ENCODE measurements around the gene CAPZB.

Gene CAPZB

GRCh38 chr1:19454265-19455146 is 30.8 kb downstream of the CAPZB start:
- Histone ChIP-seq H3K27ac (ENCODE audit: low read length) (no peak overlapping the region), H3K4me1 (ENCODE audit: insufficient read depth, low read length) (peaks cover 43% of the 10 kb centered on the region), H3K27me3 (ENCODE audit: insufficient read depth, low read length) (no peaks in the 10 kb centered on the region), H3K36me3 (ENCODE audit: insufficient read depth, low read depth, low read length) (peaks cover 8% of the 10 kb centered on the region; the same call in 1 of the 2 replicates), H3K9ac (ENCODE audit: low read depth, low read length) (no peak overlapping the region), H3K4me3 (ENCODE audit: low read length) (0 out of 2 replicates have a peak overlapping the region, but pooled peaks have one; percentile 2), H3K9me3 (ENCODE audit: insufficient read depth, low read depth, low read length) (no peaks in the 10 kb centered on the region)

- peaks cover 46% of the 10 kb centered on the region for H3K4me1 ChIP-seq (ENCODE audit: insufficient read depth, low read length)
- H3K9ac ChIP-seq (ENCODE audit: low read depth, low read length): no peak overlapping the region
- no peaks in the 10 kb centered on the region for H3K9me3 ChIP-seq (ENCODE audit: insufficient read depth, low read depth, low read length)
- no peak overlapping the region for H3K27ac ChIP-seq (ENCODE audit: low read length)
- H3K4me3 ChIP-seq (ENCODE audit: low read length): 0 out of 2 replicates have a peak overlapping the region, but pooled peaks have one; percentile 2
- H3K36me3 ChIP-seq (ENCODE audit: insufficient read depth, low read depth, low read length): peaks cover 10% of the 10 kb centered on the region; the same call in 1 of the 2 replicates
- no peaks in the 10 kb centered on the region for H3K27me3 ChIP-seq (ENCODE audit: insufficient read depth, low read length)
These were observed 31.6 kb downstream of the CAPZB start for GRCh38 chr1:19453741-19454201.

- Histone ChIP-seq H3K9ac (ENCODE audit: low read depth, low read length) (no peak overlapping the region), H3K4me3 (ENCODE audit: low read length) (no peak overlapping the region), H3K4me1 (ENCODE audit: insufficient read depth, low read length) (peaks cover 44% of the 10 kb centered on the region), H3K27ac (ENCODE audit: low read length) (no peak overlapping the region), H3K9me3 (ENCODE audit: insufficient read depth, low read depth, low read length) (no peaks in the 10 kb centered on the region), H3K36me3 (ENCODE audit: insufficient read depth, low read depth, low read length) (peaks cover 15% of the 10 kb centered on the region; the same call in 1 of the 2 replicates), H3K27me3 (ENCODE audit: insufficient read depth, low read length) (no peaks in the 10 kb centered on the region)
These were observed 33.1 kb downstream of the CAPZB start for GRCh38 chr1:19452221-19452663.

- H3K36me3 ChIP-seq (ENCODE audit: insufficient read depth, low read depth, low read length): peaks cover 15% of the 10 kb centered on the region; the same call in 1 of the 2 replicates
- H3K27ac ChIP-seq (ENCODE audit: low read length): no peak overlapping the region
- no peaks in the 10 kb centered on the region for H3K9me3 ChIP-seq (ENCODE audit: insufficient read depth, low read depth, low read length)
- H3K4me3 ChIP-seq (ENCODE audit: low read length): no peak overlapping the region
- no peak overlapping the region for H3K9ac ChIP-seq (ENCODE audit: low read depth, low read length)
- peaks cover 41% of the 10 kb centered on the region for H3K4me1 ChIP-seq (ENCODE audit: insufficient read depth, low read length)
- no peaks in the 10 kb centered on the region for H3K27me3 ChIP-seq (ENCODE audit: insufficient read depth, low read length)
These were observed 34.4 kb downstream of the CAPZB start for GRCh38 chr1:19450811-19451515.

- H3K9me3 ChIP-seq (ENCODE audit: insufficient read depth, low read depth, low read length): no peaks in the 10 kb centered on the region
- H3K4me1 ChIP-seq (ENCODE audit: insufficient read depth, low read length): peaks cover 34% of the 10 kb centered on the region
- no peaks in the 10 kb centered on the region for H3K27me3 ChIP-seq (ENCODE audit: insufficient read depth, low read length)
- H3K27ac ChIP-seq (ENCODE audit: low read length): no peak overlapping the region
- H3K9ac ChIP-seq (ENCODE audit: low read depth, low read length): no peak overlapping the region
- H3K4me3 ChIP-seq (ENCODE audit: low read length): no peak overlapping the region
- H3K36me3 ChIP-seq (ENCODE audit: insufficient read depth, low read depth, low read length): peaks cover 15% of the 10 kb centered on the region; the same call in 1 of the 2 replicates
These were observed 35.7 kb downstream of the CAPZB start for GRCh38 chr1:19449454-19450228.

- Histone ChIP-seq H3K4me3 (ENCODE audit: low read length) (no peak overlapping the region), H3K27ac (ENCODE audit: low read length) (no peak overlapping the region), H3K27me3 (ENCODE audit: insufficient read depth, low read length) (no peaks in the 10 kb centered on the region), H3K9ac (ENCODE audit: low read depth, low read length) (no peak overlapping the region), H3K36me3 (ENCODE audit: insufficient read depth, low read depth, low read length) (peaks cover 15% of the 10 kb centered on the region; the same call in 1 of the 2 replicates), H3K9me3 (ENCODE audit: insufficient read depth, low read depth, low read length) (no peaks in the 10 kb centered on the region), H3K4me1 (ENCODE audit: insufficient read depth, low read length) (peaks cover 26% of the 10 kb centered on the region)
These were observed 36.6 kb downstream of the CAPZB start for GRCh38 chr1:19448491-19449439.

- no peaks in the 10 kb centered on the region for H3K9me3 ChIP-seq (ENCODE audit: insufficient read depth, low read depth, low read length)
- no peak overlapping the region for H3K4me3 ChIP-seq (ENCODE audit: low read length)
- no peak overlapping the region for H3K9ac ChIP-seq (ENCODE audit: low read depth, low read length)
- no peak overlapping the region for H3K27ac ChIP-seq (ENCODE audit: low read length)
- H3K4me1 ChIP-seq (ENCODE audit: insufficient read depth, low read length): peaks cover 23% of the 10 kb centered on the region
- H3K27me3 ChIP-seq (ENCODE audit: insufficient read depth, low read length): no peaks in the 10 kb centered on the region
- H3K36me3 ChIP-seq (ENCODE audit: insufficient read depth, low read depth, low read length): peaks cover 15% of the 10 kb centered on the region; the same call in 1 of the 2 replicates
These were observed 37.8 kb downstream of the CAPZB start for GRCh38 chr1:19447550-19447949.

- H3K36me3 ChIP-seq (ENCODE audit: insufficient read depth, low read depth, low read length): peaks cover 14% of the 10 kb centered on the region; the same call in 1 of the 2 replicates
- no peaks in the 10 kb centered on the region for H3K27me3 ChIP-seq (ENCODE audit: insufficient read depth, low read length)
- no peak overlapping the region for H3K27ac ChIP-seq (ENCODE audit: low read length)
- peaks cover 28% of the 10 kb centered on the region for H3K4me1 ChIP-seq (ENCODE audit: insufficient read depth, low read length)
- no peak overlapping the region for H3K9ac ChIP-seq (ENCODE audit: low read depth, low read length)
- no peak overlapping the region for H3K4me3 ChIP-seq (ENCODE audit: low read length)
- no peaks in the 10 kb centered on the region for H3K9me3 ChIP-seq (ENCODE audit: insufficient read depth, low read depth, low read length)
These were observed 39.7 kb downstream of the CAPZB start for GRCh38 chr1:19445417-19446342.

GRCh38 chr1:19444296-19445021 is 40.9 kb downstream of the CAPZB start:
- no peak overlapping the region for H3K27ac ChIP-seq (ENCODE audit: low read length)
- peaks cover 31% of the 10 kb centered on the region for H3K4me1 ChIP-seq (ENCODE audit: insufficient read depth, low read length)
- H3K36me3 ChIP-seq (ENCODE audit: insufficient read depth, low read depth, low read length): peaks cover 10% of the 10 kb centered on the region; the same call in 1 of the 2 replicates
- H3K27me3 ChIP-seq (ENCODE audit: insufficient read depth, low read length): no peaks in the 10 kb centered on the region
- no peak overlapping the region for H3K9ac ChIP-seq (ENCODE audit: low read depth, low read length)
- H3K9me3 ChIP-seq (ENCODE audit: insufficient read depth, low read depth, low read length): no peaks in the 10 kb centered on the region
- no peak overlapping the region for H3K4me3 ChIP-seq (ENCODE audit: low read length)

Data from iPS-20b (cell line).